Measurements from ENCODE around the gene FPGS.
"Not testable (repeated sequence)": the region's sequence is repeated elsewhere in the genome, so short reads cannot be mapped to it uniquely, and the experiment has no call there.

Gene FPGS

GRCh38 chr9:127802576-127803443 lies at the start of gene FPGS:
Gene FPGS, plus strand, starts transcription at chr9:127802882. Its CDS starts 43 bp downstream, at chr9:127802925.
- peak; percentile 74 to 85 for DNase-seq

- DNase-seq: no peak
Observed at GRCh38 chr9:127753148-127753547, 49.5 kb upstream of the FPGS start.

- DNase-seq: no peak
Observed at GRCh38 chr9:127753622-127754021, 49.1 kb upstream of the FPGS start.

GRCh38 chr9:127754099-127755060 lies 48.3 kb upstream of the FPGS start:
- peak in 1 of 2 donors; percentile 19 for DNase-seq

GRCh38 chr9:127755061-127756060 lies 47.3 kb upstream of the FPGS start:
- DNase-seq: no peak

GRCh38 chr9:127756233-127756632 lies 46.4 kb upstream of the FPGS start:
- no peak for DNase-seq

- DNase-seq: not testable (repeated sequence)
Observed at GRCh38 chr9:127756776-127757175, 45.9 kb upstream of the FPGS start.

GRCh38 chr9:127758843-127759242 lies 43.8 kb upstream of the FPGS start:
- DNase-seq: no peak

- no peak for DNase-seq
Observed at GRCh38 chr9:127761061-127761460, 41.6 kb upstream of the FPGS start.

- DNase-seq: no peak
Observed at GRCh38 chr9:127761491-127761956, 41.2 kb upstream of the FPGS start.

GRCh38 chr9:127762111-127762676 lies 40.5 kb upstream of the FPGS start:
- no peak for DNase-seq

GRCh38 chr9:127763918-127764384 lies 38.7 kb upstream of the FPGS start:
- DNase-seq: no peak

GRCh38 chr9:127765418-127765817 lies 37.3 kb upstream of the FPGS start:
- no peak for DNase-seq

GRCh38 chr9:127767410-127767809 lies 35.3 kb upstream of the FPGS start:
- no peak for DNase-seq

GRCh38 chr9:127767909-127768331 lies 34.8 kb upstream of the FPGS start:
- DNase-seq: no peak

- no peak for DNase-seq
Observed at GRCh38 chr9:127768698-127769097, 34.0 kb upstream of the FPGS start.

GRCh38 chr9:127769101-127769500 lies 33.6 kb upstream of the FPGS start:
- DNase-seq: no peak

GRCh38 chr9:127769929-127770582 lies 32.6 kb upstream of the FPGS start:
- DNase-seq: no peak

- no peak for DNase-seq
Observed at GRCh38 chr9:127770583-127770904, 32.1 kb upstream of the FPGS start.

GRCh38 chr9:127770905-127771569 lies 31.6 kb upstream of the FPGS start:
- DNase-seq: peak; percentile 80 to 87
